Measurements from ENCODE around the gene HDAC3.

Gene HDAC3

DNA sequence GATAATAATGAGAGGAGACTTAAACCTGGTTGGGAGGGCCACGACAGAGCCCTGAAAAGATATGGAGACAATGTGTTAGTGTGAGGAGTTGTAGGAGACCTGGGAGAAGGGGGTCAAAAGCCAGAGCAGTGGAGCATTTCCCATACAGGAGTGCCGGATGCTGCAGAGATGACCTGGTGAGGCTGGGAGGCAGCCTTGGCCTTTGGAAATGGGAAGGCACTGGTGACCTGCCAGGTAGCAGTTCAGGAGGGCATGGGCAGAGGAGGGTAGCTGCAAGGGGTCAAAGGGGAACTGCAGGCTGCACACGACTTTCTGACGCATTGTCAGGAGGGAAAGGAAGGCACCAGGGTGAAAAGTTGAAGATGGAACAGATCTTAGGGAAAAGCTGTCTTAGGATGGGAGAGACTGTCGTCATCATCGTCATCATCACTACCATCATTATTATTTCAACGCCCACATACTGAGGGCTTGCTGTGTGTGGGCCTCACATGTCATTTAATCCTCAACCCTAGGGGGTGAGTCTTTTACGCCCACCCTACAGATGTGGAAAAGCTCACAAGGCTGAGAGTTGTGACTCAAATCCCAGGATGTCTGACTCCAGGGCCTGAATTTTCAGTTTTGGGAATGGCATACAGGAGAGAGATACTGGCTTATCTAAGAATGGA, 32.1 kb upstream of the HDAC3 start:
- no peak overlapping the region for H3K4me3 ChIP-seq (replicated peaks; ENCODE audit: insufficient read depth, low read length)
- no peaks in the 10 kb centered on the region for H3K27me3 ChIP-seq (ENCODE audit: insufficient read depth, poor library complexity, severe bottlenecking)
- TF ChIP-seq SPI1 (IDR thresholded peaks at IDR 0.05; ENCODE audit: borderline replicate concordance, low read depth): no peak
- no peak for TF ChIP-seq POLR2AphosphoS5 (IDR thresholded peaks at IDR 0.05; ENCODE audit: low read depth)
- TF ChIP-seq, protein P1, sequence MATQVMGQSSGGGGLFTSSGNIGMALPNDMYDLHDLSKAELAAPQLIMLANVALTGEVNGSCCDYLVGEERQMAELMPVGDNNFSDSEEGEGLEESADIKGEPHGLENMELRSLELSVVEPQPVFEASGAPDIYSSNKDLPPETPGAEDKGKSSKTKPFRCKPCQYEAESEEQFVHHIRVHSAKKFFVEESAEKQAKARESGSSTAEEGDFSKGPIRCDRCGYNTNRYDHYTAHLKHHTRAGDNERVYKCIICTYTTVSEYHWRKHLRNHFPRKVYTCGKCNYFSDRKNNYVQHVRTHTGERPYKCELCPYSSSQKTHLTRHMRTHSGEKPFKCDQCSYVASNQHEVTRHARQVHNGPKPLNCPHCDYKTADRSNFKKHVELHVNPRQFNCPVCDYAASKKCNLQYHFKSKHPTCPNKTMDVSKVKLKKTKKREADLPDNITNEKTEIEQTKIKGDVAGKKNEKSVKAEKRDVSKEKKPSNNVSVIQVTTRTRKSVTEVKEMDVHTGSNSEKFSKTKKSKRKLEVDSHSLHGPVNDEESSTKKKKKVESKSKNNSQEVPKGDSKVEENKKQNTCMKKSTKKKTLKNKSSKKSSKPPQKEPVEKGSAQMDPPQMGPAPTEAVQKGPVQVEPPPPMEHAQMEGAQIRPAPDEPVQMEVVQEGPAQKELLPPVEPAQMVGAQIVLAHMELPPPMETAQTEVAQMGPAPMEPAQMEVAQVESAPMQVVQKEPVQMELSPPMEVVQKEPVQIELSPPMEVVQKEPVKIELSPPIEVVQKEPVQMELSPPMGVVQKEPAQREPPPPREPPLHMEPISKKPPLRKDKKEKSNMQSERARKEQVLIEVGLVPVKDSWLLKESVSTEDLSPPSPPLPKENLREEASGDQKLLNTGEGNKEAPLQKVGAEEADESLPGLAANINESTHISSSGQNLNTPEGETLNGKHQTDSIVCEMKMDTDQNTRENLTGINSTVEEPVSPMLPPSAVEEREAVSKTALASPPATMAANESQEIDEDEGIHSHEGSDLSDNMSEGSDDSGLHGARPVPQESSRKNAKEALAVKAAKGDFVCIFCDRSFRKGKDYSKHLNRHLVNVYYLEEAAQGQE (IDR thresholded peaks at IDR 0.05; ENCODE audit: insufficient replicate concordance, low read depth): no peak
- TF ChIP-seq, protein P2, sequence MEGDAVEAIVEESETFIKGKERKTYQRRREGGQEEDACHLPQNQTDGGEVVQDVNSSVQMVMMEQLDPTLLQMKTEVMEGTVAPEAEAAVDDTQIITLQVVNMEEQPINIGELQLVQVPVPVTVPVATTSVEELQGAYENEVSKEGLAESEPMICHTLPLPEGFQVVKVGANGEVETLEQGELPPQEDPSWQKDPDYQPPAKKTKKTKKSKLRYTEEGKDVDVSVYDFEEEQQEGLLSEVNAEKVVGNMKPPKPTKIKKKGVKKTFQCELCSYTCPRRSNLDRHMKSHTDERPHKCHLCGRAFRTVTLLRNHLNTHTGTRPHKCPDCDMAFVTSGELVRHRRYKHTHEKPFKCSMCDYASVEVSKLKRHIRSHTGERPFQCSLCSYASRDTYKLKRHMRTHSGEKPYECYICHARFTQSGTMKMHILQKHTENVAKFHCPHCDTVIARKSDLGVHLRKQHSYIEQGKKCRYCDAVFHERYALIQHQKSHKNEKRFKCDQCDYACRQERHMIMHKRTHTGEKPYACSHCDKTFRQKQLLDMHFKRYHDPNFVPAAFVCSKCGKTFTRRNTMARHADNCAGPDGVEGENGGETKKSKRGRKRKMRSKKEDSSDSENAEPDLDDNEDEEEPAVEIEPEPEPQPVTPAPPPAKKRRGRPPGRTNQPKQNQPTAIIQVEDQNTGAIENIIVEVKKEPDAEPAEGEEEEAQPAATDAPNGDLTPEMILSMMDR (IDR thresholded peaks at IDR 0.05; ENCODE audit: insufficient read depth, low read length): no peak
- TF ChIP-seq GABPA (IDR thresholded peaks at IDR 0.05; ENCODE audit: low read depth): no peak
- no peak for DNase-seq (ENCODE audit: low read depth in 1 of 2, low spot score in 1 of 2)
- no peak overlapping the region for H3K27ac ChIP-seq (replicated peaks)

DNA sequence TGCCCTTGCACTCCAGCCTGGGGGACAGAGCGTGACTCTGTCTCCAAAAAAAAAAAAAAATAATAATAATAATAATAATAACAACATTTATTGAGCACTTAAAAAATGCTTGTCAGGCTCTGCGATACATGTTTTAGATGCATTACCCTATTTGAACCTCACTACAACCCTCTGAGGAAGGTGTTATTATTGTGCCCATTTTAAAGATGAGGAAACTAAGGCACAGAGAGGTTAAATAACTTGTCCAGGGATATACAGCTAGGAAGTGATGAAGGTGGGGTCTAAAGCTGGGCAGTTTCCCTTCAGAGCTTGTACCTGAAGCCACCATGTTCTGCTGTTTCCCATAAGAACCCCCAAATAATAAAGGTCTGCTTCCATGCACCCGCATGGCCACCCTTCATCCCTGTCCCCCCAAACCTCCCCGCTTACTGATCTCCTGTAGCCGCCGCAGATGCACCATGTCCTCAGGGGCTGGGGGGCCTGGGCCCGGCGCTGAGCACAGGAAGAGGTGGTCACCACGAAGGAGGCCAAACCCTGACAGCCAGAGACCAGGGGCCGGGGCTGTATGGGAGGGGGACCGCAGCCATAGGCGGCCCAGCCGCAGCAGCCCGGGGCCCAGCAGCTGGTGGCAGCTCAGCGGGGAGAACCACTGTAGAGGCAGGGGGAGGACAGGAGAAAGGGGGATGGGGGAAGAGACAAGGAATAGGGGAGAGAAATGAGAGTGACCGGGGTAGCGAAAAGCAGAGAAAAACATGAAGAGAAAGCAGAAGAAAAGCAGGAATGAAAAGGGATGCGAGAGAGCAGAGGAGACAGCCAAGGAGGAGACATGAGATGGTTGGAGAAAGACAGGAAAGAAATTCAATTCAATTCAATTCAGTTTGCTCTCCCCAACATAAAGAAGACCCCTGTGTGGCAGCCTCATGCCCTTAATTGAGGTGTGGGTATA, 29.6 kb upstream of the HDAC3 start:
- Histone ChIP-seq H3K27ac (replicated peaks) (no peak overlapping the region), H3K27me3 (ENCODE audit: insufficient read depth, poor library complexity, severe bottlenecking) (no peaks in the 10 kb centered on the region)
- TF ChIP-seq SPI1 (IDR thresholded peaks at IDR 0.05; ENCODE audit: borderline replicate concordance, low read depth) (no peak), POLR2AphosphoS5 (IDR thresholded peaks at IDR 0.05; ENCODE audit: low read depth) (no peak), GABPA (IDR thresholded peaks at IDR 0.05; ENCODE audit: low read depth) (no peak)
- TF ChIP-seq, protein P1 (IDR thresholded peaks at IDR 0.05; ENCODE audit: insufficient replicate concordance, low read depth): no peak
- TF ChIP-seq, protein P2 (IDR thresholded peaks at IDR 0.05; ENCODE audit: insufficient read depth, low read length): no peak

DNA sequence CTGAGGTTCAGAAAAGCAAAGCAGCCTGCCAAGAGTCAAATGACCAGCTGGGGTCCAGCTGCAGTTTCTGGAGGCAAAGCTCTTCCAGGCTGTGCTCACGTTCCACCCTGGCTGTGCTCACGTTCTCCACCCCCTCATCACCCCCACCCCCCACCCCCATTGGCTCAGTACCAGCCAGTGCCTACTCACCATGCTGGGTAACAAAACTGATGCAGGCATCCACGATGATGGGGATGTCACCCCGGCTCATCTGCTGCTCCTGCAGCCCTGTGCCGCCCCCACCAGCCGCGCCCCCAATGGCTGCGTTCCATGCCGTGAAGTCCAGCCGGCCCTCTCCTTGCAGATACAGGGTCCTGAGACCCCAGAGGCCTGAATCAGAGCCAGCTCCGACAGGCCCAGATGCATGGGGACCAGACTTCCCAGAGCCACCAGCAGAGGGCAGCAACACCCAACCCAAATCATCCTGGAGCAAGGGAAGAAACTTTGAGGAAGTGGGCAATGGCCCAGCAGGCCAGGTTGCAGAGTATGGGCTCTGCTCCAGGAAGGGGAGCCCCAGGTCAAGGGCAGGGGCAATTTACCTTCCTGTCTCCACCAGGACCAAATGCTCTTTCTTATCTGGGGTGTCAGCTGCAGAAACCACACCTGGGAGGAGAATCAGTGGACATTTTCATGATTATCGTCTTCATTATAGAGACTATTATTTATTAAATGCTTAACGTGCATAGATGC, 28.2 kb upstream of the HDAC3 start:
- Histone ChIP-seq H3K27ac (replicated peaks) (peak overlapping the region; percentile 8; the same call in 1 of the 2 replicates), H3K4me3 (replicated peaks; ENCODE audit: insufficient read depth, low read length) (no peak overlapping the region), H3K27me3 (ENCODE audit: insufficient read depth, poor library complexity, severe bottlenecking) (no peaks in the 10 kb centered on the region)
- TF ChIP-seq, protein P1 (IDR thresholded peaks at IDR 0.05; ENCODE audit: insufficient replicate concordance, low read depth): no peak
- TF ChIP-seq SPI1 (IDR thresholded peaks at IDR 0.05; ENCODE audit: borderline replicate concordance, low read depth) (peak; percentile 99), GABPA (IDR thresholded peaks at IDR 0.05; ENCODE audit: low read depth) (no peak), POLR2AphosphoS5 (IDR thresholded peaks at IDR 0.05; ENCODE audit: low read depth) (no peak)
- TF ChIP-seq, protein P2 (IDR thresholded peaks at IDR 0.05; ENCODE audit: insufficient read depth, low read length): peak; percentile 88
- peak; percentile 70 to 85 for DNase-seq (ENCODE audit: low read depth in 1 of 2, low spot score in 1 of 2)

More for the DNA sequence above, 29.6 kb upstream of the HDAC3 start:
- H3K4me3 ChIP-seq (replicated peaks; ENCODE audit: insufficient read depth, low read length): no peak overlapping the region
- DNase-seq (ENCODE audit: low read depth in 1 of 2, low spot score in 1 of 2): no peak
